Activated CD4-positive, alpha-beta T cell treated with anti-CD3 and anti-CD28 coated beads, Interleukin-2, amount 50 U/mL, for 4 hours (primary cell): ENCODE measurements around the gene OTOF.

Experiments
- DNase-seq, 2 experiments: peaks; one replicate each; pipeline ENCODE4 v3.0.0-alpha.2; 2020

OTOF gene

DNA sequence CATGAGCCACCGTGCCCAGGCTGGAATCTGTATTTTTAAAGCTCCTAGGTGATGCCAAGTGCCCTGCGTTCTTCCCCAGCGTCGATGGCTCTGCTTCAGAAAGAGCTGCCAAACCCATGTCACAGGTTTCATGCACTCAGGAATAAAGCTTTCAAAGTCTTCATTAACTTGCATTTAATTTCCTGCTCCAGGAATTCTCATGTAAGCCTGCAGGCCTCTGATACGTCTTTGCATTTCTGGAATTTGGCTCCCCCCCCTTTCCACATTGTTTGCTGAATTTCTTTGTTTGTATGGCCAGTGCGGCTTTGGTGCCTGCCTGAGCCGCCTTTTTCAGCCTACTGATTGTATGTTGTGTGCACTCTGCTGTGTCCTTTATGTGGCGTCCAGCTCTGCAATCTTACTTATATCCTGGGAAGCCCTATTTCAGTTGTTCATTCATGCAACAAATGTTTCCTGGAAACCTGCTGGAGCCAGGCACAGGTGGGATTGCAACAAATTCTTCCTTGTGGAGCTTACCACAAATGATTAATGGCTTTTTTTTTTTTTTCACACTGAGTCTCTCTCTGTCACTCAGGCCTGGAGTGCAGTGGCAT is 17.9 kb upstream of the OTOF start:
- no peak for DNase-seq

DNA sequence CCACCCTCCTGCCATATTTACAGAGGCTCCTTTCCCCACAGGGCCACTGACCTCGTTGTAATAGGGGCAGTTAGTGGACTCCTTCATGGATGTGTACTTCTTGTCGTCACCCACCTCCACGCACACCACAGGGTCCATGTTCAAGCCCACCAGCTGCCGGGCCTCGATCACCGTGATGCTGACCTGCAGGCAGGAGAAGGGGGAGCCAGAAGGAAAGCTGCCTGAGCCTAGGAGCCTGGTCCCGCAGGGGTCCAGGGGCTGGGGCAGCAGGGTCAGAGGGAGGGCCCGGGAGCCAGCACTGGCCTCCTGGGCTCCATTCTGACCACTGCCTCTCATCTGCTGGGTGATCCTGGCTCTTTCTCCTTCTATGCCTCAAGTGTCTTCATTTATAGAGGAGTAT is 17.0 kb upstream of the OTOF start:
- no peak for DNase-seq

DNA sequence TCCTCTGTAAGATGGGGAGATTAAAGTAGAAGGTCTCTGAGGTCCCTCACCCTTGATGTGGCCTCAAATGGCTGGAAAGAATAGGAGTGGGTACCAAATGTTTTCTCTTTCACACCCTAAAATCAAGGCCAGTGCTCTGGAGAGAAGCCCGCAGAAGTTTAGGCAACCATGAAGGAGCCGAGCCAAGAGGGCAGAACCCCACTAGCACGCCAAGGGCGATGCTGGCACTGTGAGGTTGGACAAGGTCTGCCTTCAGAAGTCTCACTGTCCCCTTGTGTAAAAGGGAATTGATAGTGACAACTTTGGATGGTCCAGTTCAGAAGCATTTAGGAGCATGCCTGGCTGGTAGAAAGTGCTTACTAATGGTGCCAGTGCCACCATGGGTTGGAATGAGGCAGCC is 16.3 kb upstream of the OTOF start:
- no peak for DNase-seq

DNA sequence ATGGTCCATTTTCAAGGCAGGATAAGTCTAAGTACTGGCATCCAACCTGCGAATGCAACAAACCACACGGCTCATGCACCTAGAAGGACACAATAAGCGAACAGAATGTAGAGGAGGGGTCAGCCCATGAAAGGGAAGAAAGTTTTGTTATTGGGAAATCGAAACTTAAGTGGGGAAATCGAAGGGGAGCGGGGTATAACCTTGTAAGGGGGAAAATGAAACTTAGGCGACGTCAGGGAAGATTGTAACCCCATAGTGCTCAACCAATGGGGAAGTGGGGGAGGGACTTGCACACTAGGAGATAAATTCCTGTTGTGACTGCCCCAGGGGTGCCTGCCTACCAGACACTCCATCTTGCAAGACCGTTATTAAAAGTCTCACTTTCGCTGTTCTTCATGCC is 15.6 kb upstream of the OTOF start:
- no peak for DNase-seq

DNA sequence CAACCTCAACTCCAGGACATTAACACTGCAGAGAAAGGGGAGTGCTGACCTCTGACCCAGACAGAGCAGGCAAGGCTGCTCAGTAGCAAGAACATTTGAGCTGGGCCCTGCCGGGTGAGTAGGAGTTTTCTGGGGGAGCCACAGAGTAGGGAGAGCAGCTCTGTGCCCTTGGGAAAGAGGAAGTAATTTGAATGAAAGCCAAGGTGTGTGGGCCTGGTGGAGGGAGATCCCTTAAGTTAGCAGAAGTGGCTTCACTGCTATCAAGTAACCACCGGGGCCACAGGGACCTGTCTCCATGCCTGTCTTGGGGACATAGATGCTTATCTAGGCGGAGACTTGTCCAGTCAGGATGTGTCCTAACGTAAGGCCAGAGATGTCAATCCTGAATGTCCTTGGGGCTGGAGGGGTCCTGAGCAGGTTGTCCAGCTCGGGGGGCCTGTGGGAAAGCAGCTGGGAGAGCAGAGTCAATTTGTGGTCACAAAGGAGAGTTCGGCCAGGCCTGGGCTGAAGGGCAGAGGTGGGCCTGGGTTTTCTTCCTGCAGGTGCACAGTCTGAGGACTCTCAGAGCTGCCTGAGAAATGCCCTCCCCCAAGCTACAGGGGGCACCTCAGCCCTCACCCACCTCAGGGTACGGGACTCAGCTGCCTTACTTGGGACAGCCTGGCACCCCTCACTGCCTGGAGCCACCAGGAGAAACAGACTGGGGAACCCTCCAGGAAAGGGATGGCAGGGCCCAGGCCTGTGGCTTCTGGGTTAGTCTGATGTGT is 15.0 kb upstream of the OTOF start:
- DNase-seq: no peak

DNA sequence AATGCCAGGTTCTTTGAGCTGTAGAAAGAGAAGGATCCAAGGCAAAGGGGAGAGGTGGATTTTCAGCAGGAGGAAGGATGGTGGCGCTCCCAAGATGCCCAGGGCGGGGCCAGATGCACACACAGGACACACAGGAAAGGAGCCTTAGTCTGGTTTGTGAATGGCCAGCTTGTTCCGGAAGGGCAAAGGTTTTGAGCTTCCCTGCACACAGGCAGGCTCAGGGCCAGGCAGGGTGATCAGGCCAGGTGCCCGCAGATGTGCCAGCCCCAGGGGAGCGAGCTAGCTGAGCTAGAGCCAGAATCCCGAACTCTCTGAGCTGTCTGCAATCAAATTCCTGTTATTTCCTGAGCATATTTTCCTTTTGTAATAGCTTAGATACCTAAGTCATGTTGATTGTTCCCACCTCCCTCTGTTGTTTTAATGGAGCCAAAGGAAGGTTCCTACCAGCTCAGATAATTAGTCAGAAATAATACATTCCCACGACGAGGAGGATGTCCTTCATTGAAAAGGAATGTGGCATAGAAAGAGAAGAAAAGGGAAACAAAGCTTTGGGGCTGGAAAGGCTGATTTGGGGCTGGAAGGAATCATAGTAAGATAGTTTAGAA is 13.7 kb upstream of the OTOF start:
- no peak for DNase-seq

DNA sequence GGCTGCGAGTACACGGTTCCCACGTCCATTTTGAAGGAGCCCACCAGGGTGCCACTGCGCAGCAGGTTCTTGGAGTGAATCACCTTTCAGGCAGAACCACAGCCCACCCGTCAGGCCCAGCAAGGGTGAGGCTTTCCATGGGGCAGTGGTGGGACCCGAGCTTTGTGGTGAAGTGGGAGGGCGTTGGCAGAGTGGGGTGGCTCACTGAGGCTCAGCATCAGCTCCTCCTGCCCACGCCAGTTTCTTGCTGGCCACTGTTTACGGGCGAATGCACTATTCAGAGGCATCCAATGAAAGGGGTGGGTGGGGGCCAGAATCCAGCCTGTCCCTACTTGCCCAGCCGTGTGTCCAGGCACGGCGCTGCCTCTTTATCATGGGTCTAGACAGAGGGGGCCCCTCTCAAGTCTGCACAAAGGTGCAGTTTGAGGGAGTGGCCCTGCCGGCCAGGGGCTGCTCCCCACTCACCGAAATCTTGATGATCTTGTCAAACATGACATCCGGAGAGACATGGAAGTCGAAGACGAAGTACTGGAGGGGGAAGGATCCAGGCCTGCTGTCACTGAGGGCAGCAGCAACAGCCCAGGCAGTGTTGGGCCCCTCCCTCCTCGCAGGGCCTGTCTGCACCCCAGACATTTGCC is 11.4 kb upstream of the OTOF start:
- no peak for DNase-seq

DNA sequence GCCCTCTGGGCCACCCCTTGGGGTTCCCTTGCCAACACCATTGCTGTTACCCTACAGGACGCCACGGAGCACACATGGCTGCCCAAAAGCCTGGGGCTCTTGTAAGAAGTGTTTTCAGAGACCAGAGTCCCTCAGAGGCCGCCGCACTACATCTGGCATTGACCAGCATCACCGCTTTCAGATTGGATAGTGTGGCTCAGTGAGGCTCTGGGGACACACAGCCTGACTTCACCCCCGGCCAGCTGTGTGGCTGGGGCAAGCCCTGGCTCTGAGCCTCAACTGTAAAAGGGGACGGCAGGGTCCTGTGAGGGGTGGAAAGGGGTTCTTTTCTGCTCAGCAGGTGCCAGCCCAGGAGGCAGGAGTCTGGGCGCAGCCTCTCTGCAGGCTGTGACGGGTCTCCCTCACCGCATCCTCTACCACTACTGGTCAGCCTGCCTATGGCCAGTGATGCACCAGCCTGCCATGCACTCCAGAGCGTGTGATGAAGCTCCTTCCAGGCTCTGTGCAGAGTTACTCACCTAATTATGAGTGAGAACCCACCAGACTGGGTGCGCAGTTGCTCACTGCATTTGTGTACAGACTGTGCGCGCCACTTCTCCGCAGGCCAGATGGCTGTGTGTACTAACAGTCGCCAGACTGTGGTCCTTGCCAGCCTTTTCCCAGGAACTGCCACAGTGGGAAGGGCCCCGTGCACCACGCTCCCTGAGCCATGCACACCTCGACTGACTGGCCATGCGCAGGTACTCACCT is 10.7 kb upstream of the OTOF start:
- no peak for DNase-seq

DNA sequence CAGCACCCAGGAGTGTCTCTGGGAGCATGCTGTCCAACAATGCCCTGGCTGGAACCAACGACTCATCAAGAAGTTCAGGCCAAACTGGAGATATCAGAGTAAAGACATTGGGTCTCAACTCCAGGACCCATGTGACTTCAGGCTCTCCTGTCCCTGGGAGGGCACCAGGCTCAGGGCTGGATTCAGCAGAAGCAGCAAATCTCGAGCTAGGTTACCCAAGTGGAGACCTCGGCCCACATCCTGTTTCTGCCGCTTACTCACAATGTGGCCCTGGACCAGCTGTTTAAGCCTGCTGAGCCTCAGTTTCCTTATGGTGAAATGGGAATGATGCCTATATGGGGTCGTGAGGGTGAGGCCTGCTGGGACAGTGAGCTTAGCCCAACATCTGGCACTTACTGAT is 9.3 kb upstream of the OTOF start:
- no peak for DNase-seq

DNA sequence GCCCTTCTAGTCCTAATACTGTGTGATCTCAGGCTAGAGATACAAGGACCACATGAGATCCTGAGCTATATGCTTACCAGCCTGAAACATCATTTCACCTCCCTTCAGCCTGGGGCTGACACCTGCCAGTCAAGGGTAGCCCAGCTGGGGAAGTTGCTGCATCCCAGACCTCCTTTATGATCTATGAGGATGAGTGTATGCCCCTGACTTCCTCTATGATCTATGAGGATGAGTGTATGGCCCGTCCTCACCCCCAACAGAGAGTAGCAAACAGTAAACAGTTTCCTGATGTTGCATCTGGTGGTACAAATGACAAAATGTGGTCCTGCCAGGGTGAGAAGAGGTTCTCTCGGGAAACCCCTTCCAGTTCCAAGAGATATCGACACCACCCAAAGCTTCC is 8.9 kb upstream of the OTOF start:
- DNase-seq: no peak

DNA sequence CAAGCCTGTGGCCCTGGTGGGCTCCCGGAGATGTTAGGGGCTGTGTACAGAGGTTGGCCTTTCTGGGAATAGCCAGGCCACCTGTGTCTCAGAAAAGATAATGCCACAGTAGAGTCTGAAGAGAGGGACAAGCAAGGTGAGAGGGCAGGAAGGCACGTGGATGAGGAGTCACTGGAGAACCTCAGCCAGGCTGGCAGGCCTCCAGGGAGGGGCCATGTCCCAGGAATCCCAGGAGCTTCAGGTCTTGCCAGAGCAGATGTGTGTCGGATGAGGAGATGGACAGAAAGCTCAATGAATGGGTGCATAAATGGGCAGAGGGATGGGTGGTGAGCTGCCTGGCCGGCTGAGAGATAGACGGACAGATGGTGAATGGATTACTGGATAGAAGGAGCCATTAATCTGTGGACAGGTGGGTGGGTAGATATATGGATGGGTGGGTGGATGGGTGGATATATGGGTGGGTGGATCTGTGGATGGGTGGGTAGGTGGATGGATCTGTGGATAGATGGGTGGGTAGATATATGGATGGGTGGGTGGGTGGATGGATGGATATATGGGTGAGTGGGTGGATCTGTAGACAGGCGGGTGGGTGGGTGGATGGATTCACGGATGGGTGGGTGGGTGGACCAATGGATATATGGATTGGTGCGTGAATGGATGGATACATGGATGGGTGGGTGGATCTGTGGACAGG is 7.9 kb upstream of the OTOF start:
- DNase-seq: no peak

DNA sequence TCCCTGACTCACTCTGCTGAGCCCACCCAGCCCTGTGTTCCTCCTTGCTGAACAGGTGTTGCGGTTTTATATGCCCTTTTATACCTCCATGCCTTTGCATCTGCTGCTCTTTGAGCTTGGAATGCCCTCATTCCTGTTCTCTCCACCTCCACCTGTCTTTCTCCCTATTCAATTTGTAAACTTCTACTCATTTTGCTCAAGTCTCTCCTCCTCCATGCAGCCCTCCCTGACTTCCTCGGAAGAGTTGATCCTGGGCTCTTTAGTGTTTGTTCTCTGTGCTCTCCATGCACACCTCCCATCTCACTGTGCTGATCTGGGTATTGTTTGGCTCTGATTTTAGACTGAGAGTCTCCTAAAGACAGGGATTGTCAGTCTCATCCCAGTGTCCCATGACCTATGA is 7.2 kb upstream of the OTOF start:
- DNase-seq: no peak

DNA sequence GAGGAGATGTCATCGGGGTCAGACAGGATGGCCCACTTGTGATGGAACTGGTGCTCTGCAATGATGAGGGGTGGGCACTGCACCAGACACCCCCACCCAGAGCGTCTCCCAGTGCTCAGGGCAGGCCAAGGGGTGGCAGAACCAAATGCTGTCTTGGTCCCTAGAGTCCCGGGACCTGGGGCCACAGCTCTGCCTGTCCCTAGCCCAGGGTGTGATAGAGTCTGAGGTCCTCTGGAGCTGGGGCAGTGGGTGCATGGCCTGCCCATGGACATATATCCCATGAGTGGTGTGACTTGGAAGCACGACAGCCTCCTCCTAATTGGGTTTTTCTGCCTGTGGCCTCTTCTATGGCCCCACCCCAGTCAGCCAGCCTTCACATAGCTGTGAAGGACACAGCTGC is 6.7 kb upstream of the OTOF start:
- no peak for DNase-seq

DNA sequence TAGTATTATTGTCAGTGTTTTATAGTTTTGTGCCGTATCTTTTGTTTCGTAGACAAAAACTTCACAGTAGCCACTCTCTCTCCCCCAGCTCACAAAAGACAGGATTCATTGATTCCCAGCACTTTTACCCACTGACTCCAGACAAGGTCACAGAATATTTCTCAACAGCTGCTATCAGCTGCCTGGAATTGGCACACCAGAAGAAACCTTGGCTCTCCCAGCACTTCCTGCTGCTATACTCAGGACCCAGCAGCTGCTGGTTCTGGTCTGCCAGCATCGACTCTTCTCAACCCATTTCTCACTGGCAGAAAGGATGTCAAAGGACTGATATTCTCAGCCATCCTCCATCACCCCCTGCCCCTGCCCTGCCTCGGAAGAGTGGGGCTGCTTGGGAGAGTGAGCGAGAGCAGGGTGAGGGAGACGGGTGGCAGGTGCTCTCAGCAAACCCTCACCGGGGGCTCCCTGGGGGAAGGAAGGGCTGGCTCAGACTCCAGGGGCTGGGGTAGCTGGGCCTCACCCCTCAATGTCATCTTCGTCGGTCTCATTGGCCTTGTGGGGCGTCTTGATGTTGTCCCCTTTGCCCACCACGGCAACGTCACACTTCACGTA is 6.1 kb upstream of the OTOF start:
- no peak for DNase-seq

DNA sequence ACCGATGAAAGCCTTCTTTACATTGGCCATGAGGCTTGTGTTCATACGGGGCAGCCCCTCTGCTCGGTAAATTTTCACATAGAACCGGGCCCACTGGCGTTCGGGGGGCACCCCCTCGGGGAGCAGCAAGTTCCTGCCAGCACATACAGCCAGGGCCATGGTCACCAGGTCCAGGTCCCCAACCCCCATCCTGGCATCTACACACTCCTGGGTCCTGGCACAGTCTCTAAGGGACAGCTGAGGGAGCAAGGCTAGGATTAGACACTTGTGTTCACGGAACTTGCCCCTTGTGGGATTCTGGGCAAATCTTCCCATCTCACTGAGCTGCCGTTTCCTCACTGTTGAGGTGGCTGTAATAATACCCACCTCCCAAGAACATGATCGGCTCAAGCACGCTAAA is 5.6 kb upstream of the OTOF start:
- no peak for DNase-seq

DNA sequence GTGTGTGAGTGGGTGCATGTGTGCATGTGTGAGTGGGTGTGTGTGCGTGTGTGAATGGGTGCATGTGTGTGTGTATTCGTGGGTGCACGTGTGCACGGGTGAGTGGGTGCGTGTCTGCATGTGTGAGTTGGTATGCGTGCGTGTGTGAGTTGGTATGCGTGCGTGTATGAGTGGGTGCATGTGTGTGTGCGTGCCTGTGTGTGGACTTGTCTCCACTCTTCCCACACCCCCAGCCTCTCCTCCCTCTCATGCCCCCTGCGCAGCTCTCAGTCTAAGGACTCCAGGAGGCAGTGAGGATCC is 5.1 kb upstream of the OTOF start:
- DNase-seq: no peak

DNA sequence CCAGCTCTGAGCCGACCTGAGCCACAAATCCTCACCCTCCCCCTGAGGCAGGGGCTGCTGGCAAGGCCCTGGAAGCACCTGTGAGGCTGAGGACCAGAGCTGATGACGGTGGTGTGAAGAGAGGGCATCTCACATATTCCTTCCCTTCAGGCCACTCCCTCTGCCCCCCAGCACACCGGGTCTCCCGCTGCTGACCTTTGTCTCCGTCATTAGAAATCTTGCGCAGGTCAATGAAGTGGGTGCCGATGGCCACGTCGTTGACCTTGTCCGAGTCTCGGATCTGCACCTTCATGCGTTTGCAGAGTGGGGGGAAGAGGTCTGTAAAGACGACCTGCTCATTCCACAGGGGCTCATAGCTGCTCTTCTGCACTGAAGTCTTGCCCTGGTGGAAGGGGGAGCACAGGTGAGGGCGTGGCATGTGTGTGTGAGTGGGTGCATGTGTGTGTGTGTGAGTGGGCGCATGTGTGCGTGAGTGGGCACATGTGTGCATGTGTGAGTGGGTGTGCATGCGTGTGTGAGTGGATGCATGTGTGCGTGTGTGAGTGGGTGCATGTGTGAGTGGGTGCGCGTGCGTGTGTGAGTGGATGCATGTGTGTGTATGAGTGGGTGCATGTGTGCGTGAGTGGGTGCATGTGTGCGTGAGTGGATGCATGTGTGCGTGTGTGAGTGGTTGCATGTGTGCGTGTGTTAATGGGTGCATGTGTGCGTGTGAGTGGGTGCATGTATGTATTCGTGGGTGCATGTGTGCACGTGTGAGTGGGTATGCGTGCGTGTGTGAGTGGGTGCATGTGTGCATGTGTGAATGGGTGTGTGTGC is 4.5 kb upstream of the OTOF start:
- DNase-seq: no peak

DNA sequence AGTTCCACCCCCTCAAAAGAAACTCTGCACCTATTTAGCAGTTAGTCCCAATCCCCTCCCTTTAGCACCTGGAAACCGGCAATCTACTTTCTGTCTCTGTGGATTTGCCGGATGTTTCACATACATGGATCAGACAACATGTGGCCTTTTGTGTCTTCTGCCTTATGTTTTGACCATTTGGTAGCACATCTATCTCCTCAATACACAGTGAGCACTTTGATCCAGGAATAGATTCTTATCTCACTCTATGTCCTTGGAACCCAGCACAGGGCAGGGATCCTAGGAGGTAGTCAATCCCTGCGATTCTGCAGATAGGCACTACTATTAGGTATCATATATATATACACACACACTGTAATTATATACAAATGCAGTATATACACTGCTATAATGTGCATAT is 3.8 kb upstream of the OTOF start:
- DNase-seq: no peak

DNA sequence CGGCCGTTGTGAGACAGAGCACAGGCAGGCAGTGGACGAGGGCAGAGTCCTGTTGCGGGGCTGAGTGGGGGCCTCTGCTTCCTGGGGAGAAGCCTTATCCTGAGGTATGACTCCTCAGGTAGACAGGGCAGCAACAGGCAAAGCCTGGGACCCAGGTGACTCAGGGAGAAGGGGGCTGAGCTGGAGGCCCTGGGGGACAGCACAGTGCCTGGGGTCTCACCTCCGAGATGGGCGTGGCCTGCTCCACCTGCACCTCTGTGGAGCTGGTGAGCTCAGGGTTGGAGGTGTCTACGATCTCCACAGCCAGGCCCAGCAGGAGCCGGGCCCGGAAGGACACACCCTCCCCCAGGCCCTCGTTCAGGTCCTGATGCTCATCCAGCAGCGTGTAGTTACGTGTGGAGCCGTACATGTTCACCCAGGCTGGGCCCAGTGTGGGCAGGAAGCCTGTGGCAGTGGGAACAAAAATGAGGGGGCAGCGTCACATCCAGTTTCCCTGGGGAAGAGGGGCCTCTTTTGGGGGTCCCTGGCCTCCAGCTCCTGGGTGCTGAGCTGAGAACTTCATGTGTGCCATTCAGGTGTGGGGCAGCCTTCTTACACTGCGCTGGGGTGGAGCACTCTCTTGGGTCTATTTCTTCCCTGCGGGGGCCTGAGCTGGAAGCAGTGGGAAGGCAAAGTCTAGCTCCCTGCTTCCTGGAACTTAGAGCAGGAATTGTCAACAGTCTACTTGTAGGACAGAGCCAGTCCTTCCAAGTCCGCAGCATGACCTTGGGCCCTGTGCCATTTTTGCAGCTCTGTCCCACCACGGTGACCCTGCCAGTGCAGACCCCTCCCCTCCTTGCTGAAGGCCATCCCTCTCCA is 2.9 kb upstream of the OTOF start:
- DNase-seq: no peak

DNA sequence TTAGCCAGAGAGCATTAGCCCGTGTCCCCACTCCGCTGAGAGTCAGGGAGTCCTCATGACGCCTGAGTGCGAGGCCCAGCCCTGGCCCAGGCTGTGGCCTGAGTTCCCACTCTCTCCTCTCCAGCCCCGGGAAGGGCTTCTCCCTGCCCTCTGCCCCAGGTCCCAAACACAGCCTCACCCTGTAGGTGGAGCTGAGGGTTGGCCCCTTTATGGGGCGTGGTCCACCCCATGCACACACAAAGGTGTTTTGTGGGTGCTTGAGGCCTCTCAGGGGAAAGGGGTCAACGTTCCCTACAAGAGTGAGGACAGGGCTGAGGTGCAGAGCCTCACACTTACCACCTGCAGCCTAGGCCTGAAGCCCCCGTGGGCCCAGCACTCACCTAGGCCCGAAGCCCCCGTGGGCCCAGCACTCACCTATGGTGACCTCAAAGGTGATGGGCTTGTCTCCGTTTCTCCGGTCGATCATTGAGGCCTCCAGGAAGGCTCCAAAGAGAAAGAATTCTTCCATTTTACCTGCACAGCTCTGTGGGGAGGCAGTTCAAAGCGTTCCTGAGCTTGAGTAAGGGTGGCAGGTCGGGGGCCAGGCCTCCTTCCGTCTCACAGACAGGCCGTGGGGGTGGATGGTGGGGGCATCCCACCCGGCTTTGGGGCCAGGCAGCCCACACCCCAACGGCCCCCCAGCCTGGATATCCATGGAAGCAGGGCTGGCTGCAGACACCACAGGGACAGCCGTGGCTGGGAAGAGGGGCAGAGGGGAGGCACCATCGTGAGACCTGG is 2.1 kb upstream of the OTOF start:
- DNase-seq: no peak
